Parathyroid adenoma (tissue), 2 donors: ENCODE measurements around the gene ZNF175.

Experiments
- H2AFZ ChIP-seq: fragments of 300-600 bp; sonication (generic); one replicate; pipeline ENCODE4 v1.7.0; 2017; ENCODE audit warnings: antibody characterized with exemption, mild to moderate bottlenecking
- H3K27ac ChIP-seq: fragments of 300-600 bp; sonication (generic); one replicate; pipeline ENCODE4 v1.7.0; 2017
- H3K27me3 ChIP-seq: fragments of 300-600 bp; sonication (generic); one replicate; pipeline ENCODE4 v1.7.0; 2017; ENCODE audit warnings: low read length; ENCODE audit not compliant: control insufficient read depth, insufficient read depth
- H3K36me3 ChIP-seq: fragments of 300-600 bp; sonication (generic); one replicate; pipeline ENCODE4 v1.7.0; 2017; ENCODE audit warnings: low read length; ENCODE audit not compliant: control insufficient read depth, insufficient read depth
- H3K4me1 ChIP-seq: fragments of 300-600 bp; sonication (generic); one replicate; pipeline ENCODE4 v1.7.0; 2017; ENCODE audit warnings: control low read depth
- H3K4me2 ChIP-seq: fragments of 300-600 bp; sonication (generic); one replicate; pipeline ENCODE4 v1.7.0; 2017; ENCODE audit warnings: low read length
- H3K4me3 ChIP-seq: fragments of 300-600 bp; sonication (generic); one replicate; pipeline ENCODE4 v1.7.0; 2017; ENCODE audit warnings: low read depth, low read length
- H3K79me2 ChIP-seq: fragments of 300-600 bp; sonication (generic); one replicate; pipeline ENCODE4 v1.7.0; 2017; ENCODE audit warnings: control low read depth
- H3K9ac ChIP-seq: fragments of 300-600 bp; sonication (generic); one replicate; pipeline ENCODE4 v1.7.0; 2017; ENCODE audit warnings: mild to moderate bottlenecking
- H3K9me3 ChIP-seq: fragments of 300-600 bp; sonication (generic); one replicate; pipeline ENCODE4 v1.7.0; 2017; ENCODE audit warnings: low read length; ENCODE audit not compliant: control insufficient read depth
- TF ChIP-seq, protein P1 (sequence below): fragments of 300-600 bp; sonication (generic); IDR thresholded peaks from one replicate; pipeline ENCODE4 v1.7.0; 2017; ENCODE audit warnings: antibody characterized with exemption, mild to moderate bottlenecking
- donor health status: primary hyperparathyroidism.

ZNF175 gene

GRCh38 chr19:51572410-51572809, 1.3 kb downstream of the ZNF175 start:
- Histone ChIP-seq H3K4me2 (peak overlapping the region; percentile 80), H3K9me3 (no peaks in the 10 kb centered on the region), H3K4me3 (peak overlapping the region; percentile 62), H3K9ac (no peak overlapping the region), H3K4me1 (peaks cover 8% of the 10 kb centered on the region), H2AFZ (no peak overlapping the region), H3K36me3 (no peaks in the 10 kb centered on the region), H3K27me3 (no peaks in the 10 kb centered on the region), H3K27ac (no peak overlapping the region), H3K79me2 (peaks cover 35% of the 10 kb centered on the region)
- TF ChIP-seq, protein P1, sequence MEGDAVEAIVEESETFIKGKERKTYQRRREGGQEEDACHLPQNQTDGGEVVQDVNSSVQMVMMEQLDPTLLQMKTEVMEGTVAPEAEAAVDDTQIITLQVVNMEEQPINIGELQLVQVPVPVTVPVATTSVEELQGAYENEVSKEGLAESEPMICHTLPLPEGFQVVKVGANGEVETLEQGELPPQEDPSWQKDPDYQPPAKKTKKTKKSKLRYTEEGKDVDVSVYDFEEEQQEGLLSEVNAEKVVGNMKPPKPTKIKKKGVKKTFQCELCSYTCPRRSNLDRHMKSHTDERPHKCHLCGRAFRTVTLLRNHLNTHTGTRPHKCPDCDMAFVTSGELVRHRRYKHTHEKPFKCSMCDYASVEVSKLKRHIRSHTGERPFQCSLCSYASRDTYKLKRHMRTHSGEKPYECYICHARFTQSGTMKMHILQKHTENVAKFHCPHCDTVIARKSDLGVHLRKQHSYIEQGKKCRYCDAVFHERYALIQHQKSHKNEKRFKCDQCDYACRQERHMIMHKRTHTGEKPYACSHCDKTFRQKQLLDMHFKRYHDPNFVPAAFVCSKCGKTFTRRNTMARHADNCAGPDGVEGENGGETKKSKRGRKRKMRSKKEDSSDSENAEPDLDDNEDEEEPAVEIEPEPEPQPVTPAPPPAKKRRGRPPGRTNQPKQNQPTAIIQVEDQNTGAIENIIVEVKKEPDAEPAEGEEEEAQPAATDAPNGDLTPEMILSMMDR: no peak

GRCh38 chr19:51572908-51573307, 1.8 kb downstream of the ZNF175 start:
- no peak overlapping the region for H3K27ac ChIP-seq
- H3K9me3 ChIP-seq: no peaks in the 10 kb centered on the region
- H3K79me2 ChIP-seq: peaks cover 35% of the 10 kb centered on the region
- no peak overlapping the region for H3K9ac ChIP-seq
- H2AFZ ChIP-seq: no peak overlapping the region
- no peaks in the 10 kb centered on the region for H3K36me3 ChIP-seq
- no peak overlapping the region for H3K4me3 ChIP-seq
- H3K4me2 ChIP-seq: no peak overlapping the region
- TF ChIP-seq, protein P1: no peak
- H3K4me1 ChIP-seq: peaks cover 8% of the 10 kb centered on the region
- no peaks in the 10 kb centered on the region for H3K27me3 ChIP-seq

DNA sequence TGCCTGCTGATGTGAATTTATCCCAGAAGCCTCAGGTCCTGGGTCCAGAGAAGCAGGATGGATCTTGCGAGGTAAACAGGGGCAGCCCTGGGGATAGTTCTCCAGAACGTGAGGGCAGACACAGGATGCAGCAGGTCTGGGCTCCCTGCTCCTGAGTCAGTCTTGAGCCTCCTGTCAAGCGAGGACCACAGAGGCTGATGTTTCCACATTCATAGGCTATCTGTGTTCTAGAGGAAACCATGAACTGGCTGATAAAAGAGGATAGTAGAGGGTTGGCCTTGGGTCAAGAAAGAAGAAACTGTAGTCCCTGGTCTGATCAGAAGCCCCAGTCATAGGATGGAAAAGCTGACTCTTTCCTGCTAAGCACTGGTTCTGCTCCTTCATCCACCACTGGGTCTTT, 2.2 kb downstream of the ZNF175 start:
- Histone ChIP-seq H3K4me1 (peaks cover 8% of the 10 kb centered on the region), H3K9me3 (no peaks in the 10 kb centered on the region), H3K4me2 (no peak overlapping the region), H3K4me3 (no peak overlapping the region), H3K79me2 (peaks cover 39% of the 10 kb centered on the region), H3K9ac (no peak overlapping the region), H3K36me3 (no peaks in the 10 kb centered on the region), H2AFZ (no peak overlapping the region), H3K27ac (no peak overlapping the region), H3K27me3 (no peaks in the 10 kb centered on the region)
- TF ChIP-seq, protein P1: no peak

- Histone ChIP-seq H3K9me3 (no peaks in the 10 kb centered on the region), H3K79me2 (peaks cover 37% of the 10 kb centered on the region), H3K27me3 (no peaks in the 10 kb centered on the region), H3K4me1 (peaks cover 8% of the 10 kb centered on the region), H3K4me3 (no peak overlapping the region), H3K9ac (no peak overlapping the region), H3K4me2 (no peak overlapping the region), H3K36me3 (no peaks in the 10 kb centered on the region), H2AFZ (no peak overlapping the region), H3K27ac (no peak overlapping the region)
- TF ChIP-seq, protein P1: no peak
Observed at GRCh38 chr19:51576850-51577249, 5.8 kb downstream of the ZNF175 start.

DNA sequence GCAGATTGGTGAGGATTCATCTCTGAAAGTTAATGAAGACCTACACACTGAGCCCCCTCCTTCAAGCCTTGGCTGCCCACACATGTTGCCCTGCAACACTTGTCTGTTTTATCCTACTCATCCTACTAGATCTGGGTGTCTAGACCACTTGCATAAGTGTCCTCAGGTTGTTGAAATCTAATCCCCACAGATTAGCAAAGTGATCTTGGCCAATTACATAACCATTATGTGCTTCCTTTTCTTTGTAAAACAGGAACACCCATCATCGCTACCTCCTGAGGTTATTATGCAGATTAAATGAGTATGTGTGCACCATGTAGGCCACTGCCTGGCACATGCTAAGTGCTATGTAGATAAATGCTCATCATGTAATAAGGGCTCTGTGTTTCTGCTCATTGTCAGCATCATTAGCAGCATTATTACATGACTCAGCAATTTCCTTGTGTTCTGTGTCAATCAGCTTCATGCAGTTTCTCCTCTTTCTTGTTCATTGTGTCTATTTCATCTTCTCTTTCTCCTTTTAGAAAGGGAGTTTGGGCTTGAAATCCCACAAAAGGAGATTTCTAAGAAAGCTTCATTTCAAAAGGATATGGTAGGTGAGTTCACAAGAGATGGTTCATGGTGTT, 15.1 kb downstream of the ZNF175 start:
- Histone ChIP-seq H2AFZ (no peak overlapping the region), H3K79me2 (peaks cover 10% of the 10 kb centered on the region)

More for the DNA sequence above, 15.1 kb downstream of the ZNF175 start:
- H3K9ac ChIP-seq: no peak overlapping the region
- H3K27me3 ChIP-seq: no peaks in the 10 kb centered on the region
- TF ChIP-seq, protein P1: no peak
- H3K9me3 ChIP-seq: no peaks in the 10 kb centered on the region
- no peak overlapping the region for H3K4me3 ChIP-seq
- no peak overlapping the region for H3K27ac ChIP-seq
- H3K36me3 ChIP-seq: no peaks in the 10 kb centered on the region
- H3K4me1 ChIP-seq: peaks cover 6% of the 10 kb centered on the region
- H3K4me2 ChIP-seq: no peak overlapping the region
